Smooth muscle cell (in vitro differentiated cells): ENCODE results near the gene RFESD. TPM values are rescaled to one million over a fixed set of nuclear protein-coding genes. Genes with fewer than 3 reads are reported as not detected.

ENCODE experiments used
- DNase-seq: peaks from one replicate; lab custom pipeline; 2025; ENCODE audit not compliant: unreplicated experiment; lab: John Stamatoyannopoulos, UW
- H2AFZ ChIP-seq: fragments of 200-600 bp; sonication (generic); 2 replicates; pipeline ENCODE4 v1.6.0; 2016; ENCODE audit warnings: antibody characterized with exemption, low read depth, mild to moderate bottlenecking
- H3F3A ChIP-seq: fragments of 200-600 bp; sonication (generic); 2 replicates; pipeline ENCODE4 v1.6.0; 2017; ENCODE audit warnings: antibody characterized with exemption, low read depth
- H3K27ac ChIP-seq: fragments of 200-600 bp; sonication (generic); 2 replicates; pipeline ENCODE4 v1.5.1; 2016; ENCODE audit warnings: low read depth, mild to moderate bottlenecking
- H3K27me3 ChIP-seq: fragments of 200-600 bp; sonication (generic); 2 replicates; pipeline ENCODE4 v1.6.1; 2016; ENCODE audit warnings: low read depth, mild to moderate bottlenecking
- H3K36me3 ChIP-seq: fragments of 200-600 bp; sonication (generic); 2 replicates; pipeline ENCODE4 v1.5.1; 2016; ENCODE audit warnings: low read depth
- H3K4me1 ChIP-seq: fragments of 200-600 bp; sonication (generic); 2 replicates; pipeline ENCODE4 v1.5.1; 2016; ENCODE audit warnings: low read depth
- H3K4me2 ChIP-seq: fragments of 200-600 bp; sonication (generic); 2 replicates; pipeline ENCODE4 v1.6.0; 2016; ENCODE audit warnings: mild to moderate bottlenecking
- H3K4me3 ChIP-seq: fragments of 200-600 bp; sonication (generic); 2 replicates; pipeline ENCODE4 v1.5.1; 2016; ENCODE audit warnings: mild to moderate bottlenecking
- H3K79me2 ChIP-seq: fragments of 200-600 bp; sonication (generic); 2 replicates; pipeline ENCODE4 v1.6.0; 2016; ENCODE audit warnings: low read depth, mild to moderate bottlenecking
- H3K9ac ChIP-seq: fragments of 200-600 bp; sonication (generic); 2 replicates; pipeline ENCODE4 v1.6.0; 2016; ENCODE audit warnings: low read depth
- H3K9me3 ChIP-seq: fragments of 200-600 bp; sonication (generic); replicated peaks from 2 replicates; pipeline ENCODE4 v1.5.1; 2016; ENCODE audit warnings: low read depth
- H4K20me1 ChIP-seq: fragments of 200-600 bp; sonication (generic); 2 replicates; pipeline ENCODE4 v1.6.0; 2016; ENCODE audit warnings: low read depth
- CTCF ChIP-seq: fragments of 200-600 bp; sonication (generic); IDR thresholded peaks from 2 replicates; pipeline ENCODE4 v1.5.1; 2017; ENCODE audit warnings: borderline replicate concordance, mild to moderate bottlenecking, antibody characterized with exemption; ENCODE audit not compliant: insufficient read depth, poor library complexity, severe bottlenecking
- WGBS: methylation state at CpG from one replicate; pipeline ENCODE4 v1.1.7; 2016; ENCODE audit warnings: low lambda C conversion rate; 5-methylcytosine and 5-hydroxymethylcytosine counted together
- polyA plus RNA-seq: library from polyadenylated mRNA; unstranded; fragments of >200 nt; fragmentation: Nextera tagmentation; extraction: Ambion mirVana; gene quantifications from 2 replicates; pipeline ENCODE4 v1.2.1, GENCODE V29; 2016
- total RNA-seq: library from RNA; depleted of rRNA; stranded (reverse); fragments of >200 nt; gene quantifications from 2 replicates; pipeline ENCODE4 v1.2.3, GENCODE V29; 2014

Gene RFESD
- total and polyA plus RNA-seq, 2 experiments from 2014 or later, result 3.6 to 6.8 TPM

GRCh38 chr5:95655575-95655974, 9.0 kb downstream of the RFESD start:
- no peaks in the 10 kb centered on the region for H3K79me2 ChIP-seq
- no peak overlapping the region for H3K27ac ChIP-seq
- H3K9me3 ChIP-seq, result no peaks in the 10 kb centered on the region
- H4K20me1 ChIP-seq, result no peaks in the 10 kb centered on the region
- H3K4me2 ChIP-seq, result no peak overlapping the region
- no peak overlapping the region for H3K9ac ChIP-seq
- no peaks in the 10 kb centered on the region for H3K36me3 ChIP-seq
- no peak overlapping the region for H2AFZ ChIP-seq
- H3K4me3 ChIP-seq, result no peak overlapping the region
- no peak for DNase-seq
- no peaks in the 10 kb centered on the region for H3F3A ChIP-seq
- no peaks in the 10 kb centered on the region for H3K4me1 ChIP-seq
- no peak for TF ChIP-seq CTCF
- no peaks in the 10 kb centered on the region for H3K27me3 ChIP-seq
- 12% methylated on average over 1 of the region's 1 CpG for WGBS

- H3K4me2 ChIP-seq, result no peak overlapping the region
- WGBS, result 81% methylated on average over 2 of the region's 2 CpGs
- H3K36me3 ChIP-seq, result no peaks in the 10 kb centered on the region
- H3K9me3 ChIP-seq, result no peaks in the 10 kb centered on the region
- no peak overlapping the region for H3K9ac ChIP-seq
- no peaks in the 10 kb centered on the region for H3F3A ChIP-seq
- no peak overlapping the region for H3K4me3 ChIP-seq
- no peaks in the 10 kb centered on the region for H3K27me3 ChIP-seq
- H4K20me1 ChIP-seq, result no peaks in the 10 kb centered on the region
- H2AFZ ChIP-seq, result no peak overlapping the region
- no peak for DNase-seq
- no peak for TF ChIP-seq CTCF
- peaks cover 4% of the 10 kb centered on the region for H3K4me1 ChIP-seq
- H3K27ac ChIP-seq, result no peak overlapping the region
- H3K79me2 ChIP-seq, result no peaks in the 10 kb centered on the region
Measured at GRCh38 chr5:95660060-95660459, 13.5 kb downstream of the RFESD start.

GRCh38 chr5:95662946-95663345, 16.4 kb downstream of the RFESD start:
- H3K4me2 ChIP-seq, result no peak overlapping the region
- H2AFZ ChIP-seq, result no peak overlapping the region
- no peaks in the 10 kb centered on the region for H4K20me1 ChIP-seq
- H3K79me2 ChIP-seq, result no peaks in the 10 kb centered on the region
- H3K36me3 ChIP-seq, result no peaks in the 10 kb centered on the region
- H3K4me3 ChIP-seq, result no peak overlapping the region
- no peak overlapping the region for H3K27ac ChIP-seq
- no peak overlapping the region for H3K9ac ChIP-seq
- DNase-seq, result no peak
- no peak for TF ChIP-seq CTCF
- no peaks in the 10 kb centered on the region for H3K27me3 ChIP-seq
- no peaks in the 10 kb centered on the region for H3F3A ChIP-seq
- H3K4me1 ChIP-seq, result peaks cover 4% of the 10 kb centered on the region
- H3K9me3 ChIP-seq, result no peaks in the 10 kb centered on the region

GRCh38 chr5:95664204-95664786, 17.7 kb downstream of the RFESD start:
- 18% methylated on average over 3 of the region's 3 CpGs for WGBS
- H3K9ac ChIP-seq, result no peak overlapping the region
- H4K20me1 ChIP-seq, result no peaks in the 10 kb centered on the region
- H3K4me2 ChIP-seq, result peak overlapping the region; percentile 68
- peak overlapping the region; percentile 76 for H2AFZ ChIP-seq
- H3K27me3 ChIP-seq, result no peaks in the 10 kb centered on the region
- no peaks in the 10 kb centered on the region for H3F3A ChIP-seq
- H3K27ac ChIP-seq, result peak overlapping the region; percentile 32
- H3K4me1 ChIP-seq, result peaks cover 15% of the 10 kb centered on the region
- DNase-seq, result no peak
- no peaks in the 10 kb centered on the region for H3K9me3 ChIP-seq
- TF ChIP-seq CTCF, result peak; percentile 82
- H3K4me3 ChIP-seq, result no peak overlapping the region
- H3K36me3 ChIP-seq, result no peaks in the 10 kb centered on the region
- H3K79me2 ChIP-seq, result no peaks in the 10 kb centered on the region
